Ovary (tissue), 3 donors: Measurements from ENCODE around the gene SCN5A.

Experiments used
- EP300 ChIP-seq: sonication (generic); formaldehyde crosslinking; IDR thresholded peaks from one replicate; pipeline ENCODE4 v1.6.1; 2017; ENCODE audit warnings: antibody characterized with exemption
- POLR2A ChIP-seq: fragments of 450-650 bp; IDR thresholded peaks from one replicate; pipeline ENCODE4 v1.6.1; 2017; ENCODE audit warnings: antibody characterized with exemption, mild to moderate bottlenecking, moderate library complexity
- TF ChIP-seq, protein P1 (sequence below), 3 donors: fragments of 450-650 bp in 2 of 3; fragments of 200-600 bp in 1 of 3; IDR thresholded peaks; one replicate each; pipeline versions ENCODE4 v1.5.1 to v1.8.0; 2016 to 2022; ENCODE audit warnings: antibody characterized with exemption in 3 of 3, mild to moderate bottlenecking in 1 of 3
- donor health status: DM: no; HTN: no; CAD: no.

GRCh38 chr3:38586546-38587520 is 62.7 kb downstream of the SCN5A start:
- TF ChIP-seq, protein P1, sequence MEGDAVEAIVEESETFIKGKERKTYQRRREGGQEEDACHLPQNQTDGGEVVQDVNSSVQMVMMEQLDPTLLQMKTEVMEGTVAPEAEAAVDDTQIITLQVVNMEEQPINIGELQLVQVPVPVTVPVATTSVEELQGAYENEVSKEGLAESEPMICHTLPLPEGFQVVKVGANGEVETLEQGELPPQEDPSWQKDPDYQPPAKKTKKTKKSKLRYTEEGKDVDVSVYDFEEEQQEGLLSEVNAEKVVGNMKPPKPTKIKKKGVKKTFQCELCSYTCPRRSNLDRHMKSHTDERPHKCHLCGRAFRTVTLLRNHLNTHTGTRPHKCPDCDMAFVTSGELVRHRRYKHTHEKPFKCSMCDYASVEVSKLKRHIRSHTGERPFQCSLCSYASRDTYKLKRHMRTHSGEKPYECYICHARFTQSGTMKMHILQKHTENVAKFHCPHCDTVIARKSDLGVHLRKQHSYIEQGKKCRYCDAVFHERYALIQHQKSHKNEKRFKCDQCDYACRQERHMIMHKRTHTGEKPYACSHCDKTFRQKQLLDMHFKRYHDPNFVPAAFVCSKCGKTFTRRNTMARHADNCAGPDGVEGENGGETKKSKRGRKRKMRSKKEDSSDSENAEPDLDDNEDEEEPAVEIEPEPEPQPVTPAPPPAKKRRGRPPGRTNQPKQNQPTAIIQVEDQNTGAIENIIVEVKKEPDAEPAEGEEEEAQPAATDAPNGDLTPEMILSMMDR (IDR thresholded peaks at IDR 0.05): no peak
- TF ChIP-seq POLR2A: no peak
- no peak for TF ChIP-seq EP300
